ENCODE measurements around the gene GGACT.

GGACT gene

DNA sequence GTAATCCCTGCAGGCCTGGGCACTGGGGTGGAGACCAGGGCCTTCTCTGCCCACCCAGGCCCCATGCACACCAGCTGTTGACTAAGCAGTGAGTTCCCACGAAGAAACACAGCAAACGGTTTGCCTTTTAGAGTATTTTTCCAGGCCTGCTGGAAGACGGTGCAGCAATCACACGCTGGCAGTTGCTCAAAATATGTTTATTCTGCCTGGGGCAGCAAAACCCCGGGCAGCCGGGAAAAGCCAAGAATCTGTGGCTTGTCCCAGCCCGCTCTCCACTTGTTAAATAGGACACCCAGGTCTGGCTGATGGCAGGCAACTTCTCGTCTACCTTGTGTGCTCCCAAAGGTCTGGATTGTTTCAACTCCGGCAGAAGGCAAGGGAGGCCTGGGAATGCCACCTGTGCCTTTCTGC is 40.8 kb downstream of the GGACT start:
- no peak for DNase-seq (ENCODE audit: low spot score)

- DNase-seq (ENCODE audit: low spot score), result no peak
These were observed 41.7 kb downstream of the GGACT start for GRCh38 chr13:100546713-100547405.

DNA sequence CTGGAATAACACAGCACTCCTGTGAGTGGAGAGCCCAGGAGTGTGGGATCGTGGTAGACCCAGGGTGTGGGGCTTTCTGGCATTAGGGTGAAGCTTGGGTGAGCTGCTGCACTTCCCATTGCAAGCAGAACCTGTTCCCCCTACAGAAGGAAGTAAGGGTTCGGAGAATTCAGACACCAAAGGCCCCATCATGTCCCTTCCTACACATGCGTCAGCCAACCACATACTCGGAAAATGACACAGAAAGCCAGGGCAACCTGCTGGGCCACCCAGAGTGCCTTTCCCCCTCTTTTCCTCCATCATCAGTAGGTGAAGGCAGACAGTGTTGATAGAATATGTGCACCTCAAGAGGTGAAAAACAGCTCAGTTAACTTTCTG is 42.9 kb downstream of the GGACT start:
- DNase-seq (ENCODE audit: low spot score), result no peak

- no peak for DNase-seq (ENCODE audit: low spot score)
These were observed 43.5 kb downstream of the GGACT start for GRCh38 chr13:100544866-100545683.

DNA sequence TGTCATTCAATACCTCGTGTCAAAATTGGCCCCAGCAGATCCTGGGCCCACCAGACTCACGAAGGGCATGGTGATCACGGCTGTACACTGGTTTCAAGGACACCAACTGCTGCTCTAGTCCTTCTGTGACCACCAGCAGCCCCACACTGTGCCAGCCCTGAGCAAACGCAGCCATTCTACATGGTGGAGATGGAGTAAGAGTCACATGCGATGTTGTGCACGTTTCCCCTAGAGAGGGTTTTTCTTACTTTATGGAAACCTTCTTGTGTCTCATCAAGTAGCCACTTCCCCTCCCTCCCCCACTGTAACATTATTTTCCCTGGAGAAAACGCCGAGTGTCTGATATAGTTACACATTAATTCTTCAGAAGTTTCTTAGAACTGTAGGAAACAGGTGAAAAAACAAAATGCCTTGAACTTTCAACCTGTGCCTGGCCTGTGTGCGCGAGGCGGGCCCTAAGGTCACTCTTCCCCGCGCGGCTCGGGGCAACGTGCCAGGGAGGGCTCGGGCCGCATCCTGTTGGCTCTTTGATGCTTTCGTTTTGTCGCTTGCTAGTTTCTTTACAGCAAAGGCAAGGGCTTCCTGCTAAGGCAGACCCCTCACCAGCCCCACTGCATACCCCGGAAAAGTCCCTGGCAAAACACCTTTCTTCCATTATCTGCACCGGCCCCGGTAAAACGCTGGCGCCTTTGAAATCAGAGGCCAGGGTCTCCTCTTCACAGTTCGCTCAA is 44.6 kb downstream of the GGACT start:
- DNase-seq (ENCODE audit: low spot score), result no peak

GRCh38 chr13:100542826-100543156 is 45.8 kb downstream of the GGACT start:
- no peak for DNase-seq (ENCODE audit: low spot score)

GRCh38 chr13:100541897-100542825 is 46.4 kb downstream of the GGACT start:
- no peak for DNase-seq (ENCODE audit: low spot score)

- DNase-seq (ENCODE audit: low spot score), result no peak
These were observed 48.0 kb downstream of the GGACT start for GRCh38 chr13:100540621-100541020.

DNA sequence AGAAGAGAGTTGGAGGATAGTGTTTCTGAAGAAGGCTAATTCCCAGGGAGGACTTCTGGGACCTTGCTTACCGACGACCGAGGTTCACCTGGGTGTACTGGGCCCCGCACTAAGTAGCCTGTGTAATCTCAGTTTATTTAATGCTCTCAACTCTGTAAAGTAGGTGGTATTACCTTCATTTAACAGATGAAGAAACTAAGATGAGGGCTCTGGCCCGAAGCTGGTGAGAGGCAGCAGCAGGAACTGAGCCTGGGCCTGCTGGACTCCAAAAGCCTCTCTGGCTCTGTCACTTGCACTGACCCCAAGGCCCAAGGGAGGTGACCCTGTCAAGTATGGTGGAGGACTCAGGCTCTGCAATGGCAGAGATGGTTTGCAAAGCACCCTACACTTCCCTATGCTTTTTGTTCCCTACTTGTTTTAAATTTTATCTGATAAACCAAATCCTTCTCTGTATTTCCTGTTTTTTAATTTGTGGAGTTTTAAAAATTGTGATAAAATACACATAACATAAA is 50.6 kb downstream of the GGACT start:
- no peak for DNase-seq (ENCODE audit: low spot score)

GRCh38 chr13:100537486-100537885 is 51.1 kb downstream of the GGACT start:
- no peak for DNase-seq (ENCODE audit: low spot score)

GRCh38 chr13:100536643-100537180 is 51.9 kb downstream of the GGACT start:
- DNase-seq (ENCODE audit: low spot score), result no peak

DNA sequence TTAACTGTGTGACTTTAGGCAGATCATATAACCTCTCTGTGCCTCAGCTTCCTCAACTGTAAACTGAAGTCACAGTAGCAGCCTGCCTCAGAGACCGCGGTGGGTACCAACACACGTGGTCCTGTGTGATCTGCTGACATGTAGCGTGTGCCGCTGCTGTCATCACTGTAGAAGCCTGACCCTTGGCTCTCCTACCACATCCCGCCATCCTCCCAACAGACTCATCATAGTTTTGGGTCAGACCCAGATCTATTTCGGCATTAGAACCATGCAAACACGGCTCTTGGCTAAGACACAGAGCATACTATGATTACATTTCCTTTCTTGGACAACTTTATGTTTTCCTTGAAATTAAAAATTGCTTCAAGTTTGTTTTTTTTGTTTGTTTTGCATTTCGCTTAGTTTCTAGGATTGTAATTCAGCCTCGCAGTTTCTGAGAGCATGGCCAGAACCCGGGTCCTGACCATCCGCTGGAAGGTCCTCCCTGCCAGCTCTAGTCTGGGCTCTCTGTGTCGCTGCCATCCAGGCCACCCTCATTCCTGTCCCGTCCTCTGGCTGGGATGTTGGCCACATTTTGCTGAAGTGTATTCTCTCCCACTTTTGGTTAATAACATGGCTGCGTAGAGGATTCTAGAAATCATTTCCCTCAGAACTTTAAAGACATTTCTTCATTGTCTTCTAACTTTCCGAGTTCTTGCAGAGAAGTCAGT is 53.0 kb downstream of the GGACT start:
- no peak for DNase-seq (ENCODE audit: low spot score)

DNA sequence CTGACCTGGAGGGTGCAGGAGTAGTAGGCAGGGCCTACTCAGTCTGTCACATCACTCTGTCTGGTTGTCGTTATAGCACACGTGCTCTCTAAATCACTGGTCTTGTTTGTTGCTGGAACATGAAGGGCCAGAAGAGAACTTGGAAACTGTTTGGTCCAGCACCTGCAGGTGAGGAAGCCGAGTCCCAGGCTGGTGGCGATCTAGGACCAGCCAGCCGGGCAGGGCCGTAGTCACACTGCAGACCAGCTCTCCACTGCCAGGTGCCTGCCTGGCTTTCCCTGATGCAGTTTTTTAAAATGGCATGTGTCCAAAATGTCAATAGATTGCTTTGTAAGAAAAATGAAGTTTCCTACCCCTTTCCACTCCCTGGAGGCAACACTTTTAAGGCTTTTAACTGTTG is 53.7 kb downstream of the GGACT start:
- DNase-seq (ENCODE audit: low spot score), result no peak

DNA sequence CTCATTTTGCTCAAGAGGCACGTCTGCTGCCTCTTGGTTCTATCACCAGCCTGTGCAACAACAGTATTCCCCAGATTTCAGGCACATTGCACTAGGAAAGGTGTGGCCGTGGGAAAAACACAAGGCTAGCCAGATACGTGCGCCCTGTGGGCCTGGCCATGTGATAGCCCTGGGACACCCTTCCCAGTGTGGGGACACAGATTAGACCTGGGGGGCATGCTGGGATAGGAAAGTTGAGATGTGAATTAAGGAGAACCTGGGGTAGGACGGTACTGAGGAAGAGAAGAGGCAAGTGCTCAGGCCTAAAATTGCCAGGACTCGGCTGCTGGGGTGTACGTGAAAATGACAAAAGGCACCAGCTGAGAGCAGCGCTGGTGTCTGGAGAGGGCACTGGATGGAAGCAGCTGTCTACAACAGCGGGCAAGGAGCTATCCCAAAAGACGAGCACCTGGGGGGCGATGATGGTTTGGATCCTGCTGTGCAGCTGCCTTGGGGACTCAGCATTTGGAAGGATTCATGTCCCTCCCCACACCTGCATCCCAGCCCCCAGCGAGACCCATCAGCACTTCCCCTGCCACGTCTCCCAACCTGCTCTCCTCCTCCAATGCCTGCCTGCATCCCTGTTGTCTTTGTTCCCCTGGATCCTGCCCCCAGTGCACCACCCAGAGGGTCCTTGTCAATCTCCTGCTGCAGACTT is 54.3 kb downstream of the GGACT start:
- no peak for DNase-seq (ENCODE audit: low spot score)

DNA sequence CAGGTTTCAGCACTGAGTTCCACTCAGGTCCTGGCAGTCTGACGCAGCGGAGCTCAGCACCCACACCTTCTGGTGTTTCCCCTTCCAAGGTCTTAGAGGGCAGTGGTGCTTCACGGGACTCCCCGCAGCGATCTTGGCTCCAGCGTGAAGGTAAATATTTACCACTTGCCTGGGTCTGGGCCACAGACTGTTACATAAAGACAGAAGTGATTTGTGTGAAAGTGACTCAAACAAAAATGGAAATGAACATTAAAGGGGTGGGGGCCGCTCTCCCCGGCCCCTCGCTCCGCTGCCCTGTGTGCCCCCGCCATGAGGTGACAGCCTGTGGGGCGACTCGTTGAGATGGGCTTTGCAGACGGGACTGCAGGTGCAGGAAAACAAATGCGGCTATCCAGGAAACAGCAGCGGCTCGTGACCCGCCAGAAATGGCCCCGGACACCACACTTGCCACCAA is 55.0 kb downstream of the GGACT start:
- no peak for DNase-seq (ENCODE audit: low spot score)

GRCh38 chr13:100532836-100533435 is 55.7 kb downstream of the GGACT start:
- DNase-seq (ENCODE audit: low spot score), result no peak

DNA sequence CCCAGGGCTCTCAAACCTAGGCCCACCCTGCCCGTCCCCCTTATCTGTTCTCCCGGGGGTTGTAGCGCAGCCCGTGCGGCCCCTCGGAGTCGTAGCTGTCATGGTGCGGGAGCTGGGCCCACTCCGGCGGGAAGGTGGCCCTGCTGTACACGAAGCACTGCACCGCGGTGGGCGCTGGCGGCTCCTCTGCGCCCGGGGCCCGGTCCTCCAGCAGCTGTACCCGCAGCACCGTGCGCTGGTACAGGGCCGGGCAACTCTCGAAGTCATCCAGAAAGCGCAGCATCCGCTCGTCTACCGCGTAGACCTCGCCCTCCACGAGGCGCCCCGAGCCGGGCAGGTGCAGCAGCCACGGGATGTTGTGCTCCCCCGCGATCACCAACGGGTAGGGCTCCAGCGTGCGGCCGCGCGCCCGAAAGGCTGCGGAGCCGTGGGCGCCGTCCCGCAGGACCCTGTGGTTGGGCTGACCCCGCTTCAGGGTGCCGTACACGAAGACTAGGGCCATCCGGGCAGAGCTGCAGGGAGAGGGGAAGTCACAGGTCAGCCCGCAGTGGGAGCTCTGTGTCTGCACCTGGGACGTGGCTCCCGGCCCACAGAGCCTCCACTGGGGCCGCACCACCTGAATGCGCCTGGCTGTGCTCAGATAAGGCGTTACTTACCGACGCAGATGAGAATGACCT is 56.4 kb downstream of the GGACT start:
- no peak for DNase-seq (ENCODE audit: low spot score)

- DNase-seq (ENCODE audit: low spot score), result no peak
These were observed 57.8 kb downstream of the GGACT start for GRCh38 chr13:100530671-100531213.
